Measurements from ENCODE around the gene DOP1B. TPM values are rescaled to one million over a fixed set of nuclear protein-coding genes. Genes with fewer than 3 reads are reported as not detected.

Gene DOP1B
- total and polyA plus RNA-seq, 12 donors: 2.3 to 21.2 (median 13.5) TPM

- ATAC-seq: no peak
- Histone ChIP-seq H3K36me3 (peaks cover 0 to 59% (median 0%) of the 10 kb centered on the region in 9 donors), H3K9me3 (no peaks in the 10 kb centered on the region), H3K27me3 (no peaks in the 10 kb centered on the region), H3K4me3 (no peak overlapping the region), H3K27ac (no peak overlapping the region), H3K4me1 (peaks cover 0 to 34% (median 13%) of the 10 kb centered on the region in 9 donors)
- intact Hi-C loops (cut with DNase I): no loop called here
- no peak for TF ChIP-seq CTCF (IDR thresholded peaks at IDR 0.05)
- WGBS, 2 donors: 97% methylated on average over 11 of the region's 11 CpGs
- no peak for DNase-seq
Observed at GRCh38 chr21:36165356-36165755, 8.7 kb downstream of the DOP1B start.

DNA sequence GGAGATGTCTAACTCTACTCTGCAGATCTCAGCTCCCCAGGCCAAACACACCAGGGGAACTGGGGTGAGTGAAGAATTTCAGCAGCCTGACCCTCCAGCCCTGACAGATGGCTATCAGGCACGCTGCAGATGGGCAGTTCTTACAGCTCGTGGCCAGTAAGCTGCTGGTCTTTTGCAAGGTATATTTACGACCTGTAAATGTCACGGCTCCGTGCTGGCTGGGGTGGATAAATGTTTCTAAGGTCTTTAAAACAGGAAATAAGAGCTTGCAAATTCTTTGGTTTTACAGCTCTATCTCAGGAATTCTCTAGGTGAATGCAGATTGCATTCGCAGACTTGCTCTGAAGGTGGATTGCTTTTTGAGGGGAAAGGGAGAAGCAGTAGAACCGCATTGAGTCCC is 10.1 kb downstream of the DOP1B start:
- H3K27ac ChIP-seq: no peak overlapping the region
- intact Hi-C loops (cut with DNase I): no loop called here
- H3K4me3 ChIP-seq: no peak overlapping the region
- H3K36me3 ChIP-seq: peaks cover 0 to 61% (median 0%) of the 10 kb centered on the region in 9 donors
- no peaks in the 10 kb centered on the region for H3K9me3 ChIP-seq
- H3K4me1 ChIP-seq: peaks cover 0 to 42% (median 17%) of the 10 kb centered on the region in 9 donors
- TF ChIP-seq CTCF (IDR thresholded peaks at IDR 0.05): no peak
- no peaks in the 10 kb centered on the region for H3K27me3 ChIP-seq
- no peak for ATAC-seq
- 91 to 94% methylated on average over 7 of the region's 7 CpGs for WGBS, 2 donors
- no peak for DNase-seq

GRCh38 chr21:36167541-36167940 is 10.9 kb downstream of the DOP1B start:
- Histone ChIP-seq H3K9me3 (no peaks in the 10 kb centered on the region), H3K36me3 (peaks cover 0 to 59% (median 0%) of the 10 kb centered on the region in 9 donors), H3K4me1 (peaks cover 0 to 51% (median 26%) of the 10 kb centered on the region in 9 donors), H3K27me3 (no peaks in the 10 kb centered on the region), H3K4me3 (no peak overlapping the region), H3K27ac (no peak overlapping the region)
- intact Hi-C loops (cut with DNase I): no loop called here
- ATAC-seq: no peak
- TF ChIP-seq CTCF (IDR thresholded peaks at IDR 0.05): no peak
- DNase-seq: no peak
- 93 to 97% methylated on average over 4 of the region's 4 CpGs for WGBS, 2 donors

DNA sequence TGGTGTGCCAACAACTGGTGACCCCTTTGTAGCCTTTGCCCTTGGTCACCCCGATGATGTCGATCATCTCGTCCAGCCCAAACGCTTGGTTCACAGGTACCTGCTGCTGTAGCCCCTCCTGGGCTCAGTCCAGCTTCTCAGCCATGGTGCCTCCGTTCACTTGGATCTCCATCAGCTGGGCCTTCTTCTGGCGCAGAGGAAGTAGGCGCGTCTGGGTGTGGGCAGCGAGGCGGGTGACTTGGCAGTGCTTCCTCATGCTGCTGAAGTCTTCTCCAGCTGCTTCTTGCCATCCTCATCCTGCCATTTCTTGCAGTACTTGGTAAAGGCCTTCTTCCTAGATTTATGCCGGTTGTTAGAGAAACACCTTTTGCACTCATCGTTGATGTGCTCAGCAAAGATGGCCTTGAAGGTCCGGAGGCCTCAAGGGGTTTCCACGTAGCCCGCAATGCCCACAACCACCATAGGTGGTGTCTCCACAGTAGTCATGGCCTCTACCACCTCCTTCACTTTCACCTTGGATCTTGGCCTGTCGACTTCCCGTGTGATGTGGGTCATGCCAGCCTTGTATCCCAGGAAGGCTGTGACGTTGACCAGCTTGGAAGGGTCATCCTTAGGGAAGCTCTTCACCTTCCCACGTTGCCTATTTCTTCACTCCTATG is 13.0 kb downstream of the DOP1B start:
- Histone ChIP-seq H3K27me3 (no peaks in the 10 kb centered on the region), H3K9me3 (no peaks in the 10 kb centered on the region), H3K4me3 (no peak overlapping the region), H3K27ac (peak overlapping the region in 1 of 10 donors; percentile 3), H3K4me1 (peaks cover 0 to 49% (median 14%) of the 10 kb centered on the region in 9 donors), H3K36me3 (peaks cover 0 to 59% (median 0%) of the 10 kb centered on the region in 9 donors)
- ATAC-seq (no peak), DNase-seq (no peak)
- TF ChIP-seq CTCF (IDR thresholded peaks at IDR 0.05): no peak
- intact Hi-C loops (cut with DNase I): no loop called here
- 92 to 93% methylated on average over 19 of the region's 19 CpGs for WGBS, 2 donors

Data from heart right ventricle (tissue), 16 donors.